HEK293T (cell line): Measurements from ENCODE around the gene CDHR3.

Experiments used
- CTCF ChIA-PET: fragments of 350-600 bp; formaldehyde crosslinking; extraction: SDS; loops from one replicate; lab custom pipeline; 2021; ENCODE audit warnings: antibody characterized with exemption, inconsistent platforms; lab: Yijun Ruan, JAX
- POLR2A ChIA-PET: fragments of 350-600 bp; formaldehyde crosslinking; extraction: SDS; loops from one replicate; lab custom pipeline; 2020; ENCODE audit warnings: antibody characterized with exemption, inconsistent platforms; lab: Yijun Ruan, JAX
- DNase-seq: peaks from one replicate; pipeline ENCODE4 v3.0.0; 2012; ENCODE audit warnings: mixed read lengths; ENCODE audit errors: extremely low spot score
- ARNT ChIP-seq: fragments of 450-650 bp; IDR thresholded peaks from 2 replicates; pipeline ENCODE4 v1.6.1; 2017; ENCODE audit warnings: mild to moderate bottlenecking
- BHLHE40 ChIP-seq: fragments of 450-650 bp; IDR thresholded peaks from 2 replicates; pipeline ENCODE4 v1.6.1; 2016; ENCODE audit warnings: mild to moderate bottlenecking, moderate library complexity, borderline replicate concordance
- CTBP1 ChIP-seq: fragments of 450-650 bp; IDR thresholded peaks from 2 replicates; pipeline ENCODE4 v1.6.1; 2016; ENCODE audit warnings: borderline replicate concordance
- ELF4 ChIP-seq: fragments of 450-650 bp; IDR thresholded peaks from 2 replicates; pipeline ENCODE4 v1.6.1; 2017; ENCODE audit warnings: antibody characterized with exemption
- FOXA1 ChIP-seq: fragments of 450-650 bp; IDR thresholded peaks from 2 replicates; pipeline ENCODE4 v1.6.1; 2016; ENCODE audit warnings: mild to moderate bottlenecking
- FOXK2 ChIP-seq: fragments of 450-650 bp; IDR thresholded peaks from 2 replicates; pipeline ENCODE4 v1.6.1; 2016; ENCODE audit warnings: mild to moderate bottlenecking
- FOXM1 ChIP-seq: fragments of 450-650 bp; IDR thresholded peaks from 2 replicates; pipeline ENCODE4 v1.6.1; 2017; ENCODE audit warnings: mild to moderate bottlenecking, borderline replicate concordance
- HDGF ChIP-seq: fragments of 450-650 bp; IDR thresholded peaks from 2 replicates; pipeline ENCODE4 v1.6.1; 2017; ENCODE audit warnings: antibody characterized with exemption, borderline replicate concordance
- L3MBTL2 ChIP-seq: fragments of 450-650 bp; conservative IDR thresholded peaks from 2 replicates; pipeline ENCODE4 v1.6.1; 2016; ENCODE audit warnings: mild to moderate bottlenecking
- LEF1 ChIP-seq: fragments of 450-650 bp; IDR thresholded peaks from 2 replicates; pipeline ENCODE4 v1.6.1; 2017; ENCODE audit warnings: mild to moderate bottlenecking, borderline replicate concordance
- NFRKB ChIP-seq: fragments of 450-650 bp; IDR thresholded peaks from 2 replicates; pipeline ENCODE4 v1.6.1; 2016; ENCODE audit warnings: mild to moderate bottlenecking, moderate library complexity
- SP1 ChIP-seq: fragments of 450-650 bp; IDR thresholded peaks from 2 replicates; pipeline ENCODE4 v1.6.1; 2017
- SUZ12 ChIP-seq: fragments of 450-650 bp; IDR thresholded peaks from 2 replicates; pipeline ENCODE4 v1.6.1; 2016; ENCODE audit warnings: mild to moderate bottlenecking
- TARDBP ChIP-seq: fragments of 450-650 bp; IDR thresholded peaks from 2 replicates; pipeline ENCODE4 v1.6.1; 2016
- ZNF384 ChIP-seq: fragments of 450-650 bp; IDR thresholded peaks from 2 replicates; pipeline ENCODE4 v1.6.1; 2016
- TF ChIP-seq, protein P1 (sequence below): fragments of 450-650 bp; IDR thresholded peaks from 2 replicates; pipeline ENCODE4 v1.6.1; 2016

Gene CDHR3

GRCh38 chr7:106057204-106057961, 94.3 kb downstream of the CDHR3 start:
- POLR2A ChIA-PET, result interaction anchor here (0.6 kb wide), 1 partner anchor 29 kb away, joined by 3 read pairs; no protein-coding TSS in a partner anchor
- TF ChIP-seq NFRKB (no peak), SUZ12 (no peak), FOXM1 (no peak), FOXA1 (no peak), HDGF (no peak), ARNT (no peak), BHLHE40 (no peak), FOXK2 (no peak), CTBP1 (no peak), TARDBP (no peak), ELF4 (no peak), L3MBTL2 (no peak), LEF1 (no peak), ZNF384 (no peak), SP1 (no peak)
- TF ChIP-seq, protein P1, sequence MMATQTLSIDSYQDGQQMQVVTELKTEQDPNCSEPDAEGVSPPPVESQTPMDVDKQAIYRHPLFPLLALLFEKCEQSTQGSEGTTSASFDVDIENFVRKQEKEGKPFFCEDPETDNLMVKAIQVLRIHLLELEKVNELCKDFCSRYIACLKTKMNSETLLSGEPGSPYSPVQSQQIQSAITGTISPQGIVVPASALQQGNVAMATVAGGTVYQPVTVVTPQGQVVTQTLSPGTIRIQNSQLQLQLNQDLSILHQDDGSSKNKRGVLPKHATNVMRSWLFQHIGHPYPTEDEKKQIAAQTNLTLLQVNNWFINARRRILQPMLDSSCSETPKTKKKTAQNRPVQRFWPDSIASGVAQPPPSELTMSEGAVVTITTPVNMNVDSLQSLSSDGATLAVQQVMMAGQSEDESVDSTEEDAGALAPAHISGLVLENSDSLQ, result no peak
- CTCF ChIA-PET, result interaction anchor here (0.6 to 2.1 kb wide), 7 partner anchors 96 to 1065 kb away, joined by 3 to 14 read pairs (median 4); no protein-coding TSS in a partner anchor
- no peak for DNase-seq

GRCh38 chr7:106057962-106058927, 95.2 kb downstream of the CDHR3 start:
- TF ChIP-seq L3MBTL2 (no peak), CTBP1 (no peak), FOXK2 (no peak), HDGF (no peak), NFRKB (no peak)
- DNase-seq, result no peak
- ChIA-PET CTCF (interaction anchor here (0.6 to 2.1 kb wide), 5 partner anchors 95 to 1064 kb away, joined by 3 to 14 read pairs (median 3); no protein-coding TSS in a partner anchor), POLR2A (no interaction called here)

DNA sequence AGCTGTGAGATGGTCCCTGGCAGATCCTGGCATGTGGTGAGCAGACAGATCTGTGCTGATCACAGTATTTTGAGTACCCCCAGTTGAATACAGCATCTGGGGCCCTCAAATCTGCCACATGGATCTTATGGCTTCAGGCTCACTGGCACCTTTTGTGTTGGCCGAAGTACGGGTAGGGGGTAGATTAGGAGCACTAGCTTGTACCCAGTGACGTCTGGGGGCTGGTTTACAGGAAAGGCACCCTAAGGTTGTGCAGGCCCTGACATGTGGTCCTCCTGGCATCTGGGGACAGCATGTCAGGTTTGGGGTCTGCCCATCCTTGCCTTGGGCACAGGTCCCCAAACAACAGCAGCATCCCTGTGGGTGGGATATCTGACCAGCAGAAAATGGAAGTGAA, 95.9 kb downstream of the CDHR3 start:
- ChIA-PET POLR2A (no interaction called here), CTCF (interaction anchor here (2.1 kb wide), 1 partner anchor 95 kb away, joined by 14 read pairs; no protein-coding TSS in a partner anchor)
- no peak for DNase-seq
- TF ChIP-seq L3MBTL2, result no peak
- no peak for TF ChIP-seq LEF1
- no peak for TF ChIP-seq TARDBP
- TF ChIP-seq HDGF, result no peak
- TF ChIP-seq FOXK2, result no peak
- TF ChIP-seq, protein P1, result no peak
- TF ChIP-seq FOXA1, result no peak
- TF ChIP-seq ZNF384, result no peak
- TF ChIP-seq NFRKB, result no peak
- TF ChIP-seq BHLHE40, result no peak
- no peak for TF ChIP-seq ELF4
- no peak for TF ChIP-seq FOXM1
- no peak for TF ChIP-seq ARNT
- no peak for TF ChIP-seq SP1
- no peak for TF ChIP-seq SUZ12
- no peak for TF ChIP-seq CTBP1

- DNase-seq, result no peak
- TF ChIP-seq HDGF (no peak), FOXA1 (no peak), SP1 (no peak), FOXM1 (no peak), ZNF384 (no peak), LEF1 (no peak), BHLHE40 (no peak), TARDBP (no peak), FOXK2 (no peak), NFRKB (no peak), ARNT (no peak), ELF4 (no peak), CTBP1 (no peak), L3MBTL2 (no peak), SUZ12 (no peak)
- TF ChIP-seq, protein P1, result no peak
- ChIA-PET POLR2A (no interaction called here), CTCF (interaction anchor here (2.1 kb wide), 1 partner anchor 94 kb away, joined by 14 read pairs; no protein-coding TSS in a partner anchor)
These were observed 96.5 kb downstream of the CDHR3 start for GRCh38 chr7:106059556-106059955.

DNA sequence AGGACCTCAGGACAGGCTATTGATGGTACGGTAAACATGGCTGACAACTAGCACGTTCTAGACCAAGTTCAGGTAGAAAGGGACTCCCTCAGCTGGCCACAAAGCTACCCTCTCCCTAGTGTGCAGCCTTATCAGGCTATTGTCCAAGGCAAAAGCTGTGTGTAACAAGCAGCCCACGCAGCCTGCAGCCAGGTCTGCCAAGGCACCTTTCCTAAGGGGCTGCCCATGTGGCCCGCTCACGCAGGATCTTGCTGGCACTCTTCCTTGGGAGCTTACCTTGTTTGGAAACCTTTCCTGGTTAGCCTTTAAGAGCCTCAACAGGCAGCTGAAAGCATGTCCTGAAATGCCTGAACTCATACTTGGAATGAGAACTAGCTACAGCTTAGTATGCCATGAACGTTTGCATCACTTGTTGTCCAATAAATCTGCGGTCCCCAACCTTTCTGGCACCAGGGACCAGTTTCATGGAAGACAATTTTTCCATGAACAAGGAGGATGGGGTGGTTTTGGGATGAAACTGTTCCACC, 97.4 kb downstream of the CDHR3 start:
- ChIA-PET POLR2A (no interaction called here), CTCF (interaction anchor here (0.6 to 0.9 kb wide), 2 partner anchors 93 to 96 kb away, joined by 3 read pairs; no protein-coding TSS in a partner anchor)

More for the DNA sequence above, 97.4 kb downstream of the CDHR3 start:
- no peak for TF ChIP-seq ZNF384
- no peak for TF ChIP-seq ARNT
- no peak for TF ChIP-seq NFRKB
- TF ChIP-seq BHLHE40, result no peak
- TF ChIP-seq LEF1, result no peak
- TF ChIP-seq SUZ12, result no peak
- TF ChIP-seq CTBP1, result no peak
- no peak for TF ChIP-seq HDGF
- TF ChIP-seq SP1, result no peak
- no peak for TF ChIP-seq ELF4
- TF ChIP-seq, protein P1, result no peak
- no peak for TF ChIP-seq FOXA1
- no peak for TF ChIP-seq FOXM1
- no peak for TF ChIP-seq FOXK2
- TF ChIP-seq L3MBTL2, result no peak
- TF ChIP-seq TARDBP, result no peak
- no peak for DNase-seq
